ENCODE measurements around the gene ZEB1. TPM values are rescaled to one million over a fixed set of nuclear protein-coding genes. Genes with fewer than 3 reads are reported as not detected.

The ZEB1 gene
- total RNA-seq, 1 donor from 2014 or later, result 38.8 TPM

GRCh38 chr10:31343551-31343950 is 24.5 kb downstream of the ZEB1 start:
- no peak for TF ChIP-seq EZH2 (IDR thresholded peaks at IDR 0.05)
- no peak for TF ChIP-seq CTCF (IDR thresholded peaks at IDR 0.05)
- TF ChIP-seq EZH2phosphoT487 (IDR thresholded peaks at IDR 0.05), result no peak
- Histone ChIP-seq H3K4me1 (peaks cover 37% of the 10 kb centered on the region), H3K4me2 (peak overlapping the region; percentile 59), H2AFZ (replicated peaks) (no peak overlapping the region), H3K36me3 (no peaks in the 10 kb centered on the region), H4K20me1 (ENCODE audit: low read depth) (peaks cover 49% of the 10 kb centered on the region), H3K79me2 (ENCODE audit: low read depth) (peaks cover 46% of the 10 kb centered on the region), H3K9me3 (ENCODE audit: low read depth) (no peaks in the 10 kb centered on the region), H3K27me3 (no peaks in the 10 kb centered on the region), H3F3A (ENCODE audit: low read depth) (no peaks in the 10 kb centered on the region), H3K9ac (no peak overlapping the region), H3K27ac (no peak overlapping the region), H3K4me3 (no peak overlapping the region)
- no peaks in the 10 kb centered on the region for H3K9me3 Mint-ChIP-seq
- no peak overlapping the region for H3K27ac Mint-ChIP-seq
- H3K4me1 Mint-ChIP-seq, result peaks cover 11% of the 10 kb centered on the region
- H3K36me3 Mint-ChIP-seq, result no peaks in the 10 kb centered on the region
- H3K4me3 Mint-ChIP-seq, result no peak overlapping the region
- DNase-seq (ENCODE audit: low spot score), result no peak
- no peaks in the 10 kb centered on the region for H3K27me3 Mint-ChIP-seq (ENCODE audit: insufficient read depth, low read depth)

- Mint-ChIP-seq H3K27me3 (ENCODE audit: insufficient read depth, low read depth) (no peaks in the 10 kb centered on the region), H3K9me3 (no peaks in the 10 kb centered on the region), H3K36me3 (no peaks in the 10 kb centered on the region), H3K27ac (no peak overlapping the region), H3K4me1 (peaks cover 16% of the 10 kb centered on the region), H3K4me3 (no peak overlapping the region)
- no peak overlapping the region for H2AFZ ChIP-seq (replicated peaks)
- no peak overlapping the region for H3K27ac ChIP-seq
- H3K36me3 ChIP-seq, result no peaks in the 10 kb centered on the region
- TF ChIP-seq EZH2 (IDR thresholded peaks at IDR 0.05) (no peak), EZH2phosphoT487 (IDR thresholded peaks at IDR 0.05) (no peak), CTCF (IDR thresholded peaks at IDR 0.05) (no peak)
- H4K20me1 ChIP-seq (ENCODE audit: low read depth), result peaks cover 63% of the 10 kb centered on the region
- H3K27me3 ChIP-seq, result no peaks in the 10 kb centered on the region
- no peak overlapping the region for H3K9ac ChIP-seq
- H3F3A ChIP-seq (ENCODE audit: low read depth), result no peaks in the 10 kb centered on the region
- peak overlapping the region; percentile 59 for H3K4me2 ChIP-seq
- peaks cover 52% of the 10 kb centered on the region for H3K79me2 ChIP-seq (ENCODE audit: low read depth)
- H3K9me3 ChIP-seq (ENCODE audit: low read depth), result no peaks in the 10 kb centered on the region
- H3K4me3 ChIP-seq, result no peak overlapping the region
- DNase-seq (ENCODE audit: low spot score), result no peak
- H3K4me1 ChIP-seq, result peaks cover 39% of the 10 kb centered on the region
These were observed 26.9 kb downstream of the ZEB1 start for GRCh38 chr10:31345886-31346285.

DNA sequence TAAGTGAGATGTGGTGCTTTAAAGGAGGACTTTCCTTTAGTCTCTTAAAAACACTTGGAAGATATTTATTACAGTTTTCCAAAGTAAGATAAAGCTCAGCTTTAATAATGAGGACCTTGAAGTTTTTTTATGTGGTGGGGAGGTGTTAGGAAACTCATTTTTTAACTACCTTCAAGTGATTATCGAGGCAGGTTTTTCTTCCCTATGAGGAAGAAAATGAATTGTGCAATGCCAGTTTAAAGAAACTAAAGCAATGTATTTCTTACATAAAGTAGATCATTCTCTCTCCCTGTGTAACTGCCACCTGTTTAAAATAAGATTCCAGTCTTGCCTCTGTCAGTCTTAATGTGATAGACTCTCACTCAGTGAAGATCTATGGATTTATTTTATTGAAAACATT is 27.9 kb downstream of the ZEB1 start:
- Histone ChIP-seq H3K27ac (no peak overlapping the region), H2AFZ (replicated peaks) (no peak overlapping the region), H3F3A (ENCODE audit: low read depth) (no peaks in the 10 kb centered on the region), H3K4me1 (peaks cover 42% of the 10 kb centered on the region), H3K9me3 (ENCODE audit: low read depth) (no peaks in the 10 kb centered on the region), H3K4me3 (no peak overlapping the region), H3K27me3 (no peaks in the 10 kb centered on the region), H3K9ac (no peak overlapping the region), H3K4me2 (no peak overlapping the region), H3K79me2 (ENCODE audit: low read depth) (peaks cover 63% of the 10 kb centered on the region), H3K36me3 (no peaks in the 10 kb centered on the region), H4K20me1 (ENCODE audit: low read depth) (peaks cover 69% of the 10 kb centered on the region)
- H3K27ac Mint-ChIP-seq, result no peak overlapping the region
- DNase-seq (ENCODE audit: low spot score), result no peak
- peaks cover 17% of the 10 kb centered on the region for H3K4me1 Mint-ChIP-seq
- H3K27me3 Mint-ChIP-seq (ENCODE audit: insufficient read depth, low read depth), result no peaks in the 10 kb centered on the region
- no peaks in the 10 kb centered on the region for H3K9me3 Mint-ChIP-seq
- TF ChIP-seq EZH2phosphoT487 (IDR thresholded peaks at IDR 0.05), result no peak
- TF ChIP-seq CTCF (IDR thresholded peaks at IDR 0.05), result no peak
- no peak for TF ChIP-seq EZH2 (IDR thresholded peaks at IDR 0.05)
- H3K36me3 Mint-ChIP-seq, result no peaks in the 10 kb centered on the region
- no peak overlapping the region for H3K4me3 Mint-ChIP-seq

All from neural progenitor cell (in vitro differentiated cells).